GM21576 (cell line): ENCODE measurements around the gene SLC39A8.
"Not testable (repeated sequence)": the region's sequence is repeated elsewhere in the genome, so short reads cannot be mapped to it uniquely, and the experiment has no call there.

Experiments used
- ATAC-seq: cut with Tn5 transposase; IDR thresholded peaks from one replicate; pipeline ENCODE4 v1.9.1; 2021; ENCODE audit warnings: mild to moderate bottlenecking, moderate library complexity; ENCODE audit not compliant: unreplicated experiment

Gene SLC39A8

GRCh38 chr4:102243296-102243695, 102.0 kb downstream of the SLC39A8 start:
- not testable (repeated sequence) for ATAC-seq

- no peak for ATAC-seq
Measured at GRCh38 chr4:102234243-102234838, 110.9 kb downstream of the SLC39A8 start.

DNA sequence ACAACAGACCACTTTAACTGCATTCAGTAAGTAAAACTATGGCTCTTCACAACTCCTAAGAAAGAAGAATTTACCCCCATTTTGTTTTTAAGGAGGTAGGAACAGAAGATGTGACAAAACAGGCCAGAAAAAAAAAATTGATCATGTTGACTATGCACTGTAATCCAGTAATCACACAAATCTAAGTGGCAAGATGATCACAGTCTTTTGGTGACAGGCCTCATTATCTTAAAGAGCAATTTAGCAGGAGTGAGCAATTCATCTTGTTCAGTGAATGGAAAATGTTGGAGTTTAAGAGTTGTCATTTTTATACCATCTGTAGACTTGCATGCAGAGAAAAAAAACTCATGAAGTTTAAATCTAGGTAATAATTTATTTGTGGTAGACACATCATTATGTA, 115.1 kb downstream of the SLC39A8 start:
- ATAC-seq: no peak

DNA sequence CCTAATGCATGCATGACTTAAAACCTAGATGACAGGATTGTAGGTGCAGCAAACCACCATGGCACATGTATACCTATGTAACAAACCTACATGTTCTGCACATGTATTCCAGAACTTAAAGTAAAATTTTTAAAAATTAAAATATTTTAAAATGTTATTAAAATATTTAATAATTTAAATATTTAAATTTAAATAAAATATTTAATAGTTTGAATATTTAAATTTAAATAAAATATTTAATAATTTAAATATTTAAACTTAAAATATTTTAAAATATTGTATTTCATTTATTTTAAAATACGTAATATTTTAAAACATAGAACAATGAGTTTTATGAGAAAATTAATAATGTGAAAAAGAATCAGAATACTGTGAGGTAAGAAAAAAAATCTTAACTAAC, 117.9 kb downstream of the SLC39A8 start:
- ATAC-seq: no peak

DNA sequence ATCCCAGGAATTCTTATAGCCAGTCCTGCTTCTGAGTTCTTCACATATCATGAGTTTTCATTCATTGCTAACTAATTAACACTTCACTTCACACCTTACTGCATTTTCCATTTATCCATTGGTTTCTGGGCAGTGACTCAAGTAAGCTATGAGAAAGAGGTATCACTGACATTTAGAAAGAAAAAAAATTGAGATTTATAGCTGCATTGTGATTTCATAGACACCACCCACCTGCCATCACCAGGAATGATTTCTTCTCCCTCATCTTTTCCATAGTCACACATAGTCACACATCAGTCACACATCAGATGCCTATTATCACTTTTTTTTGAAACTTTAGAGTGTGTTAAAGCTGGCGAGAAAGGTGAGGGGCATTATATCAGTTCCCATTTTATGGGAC, 121.8 kb downstream of the SLC39A8 start:
- ATAC-seq: no peak

DNA sequence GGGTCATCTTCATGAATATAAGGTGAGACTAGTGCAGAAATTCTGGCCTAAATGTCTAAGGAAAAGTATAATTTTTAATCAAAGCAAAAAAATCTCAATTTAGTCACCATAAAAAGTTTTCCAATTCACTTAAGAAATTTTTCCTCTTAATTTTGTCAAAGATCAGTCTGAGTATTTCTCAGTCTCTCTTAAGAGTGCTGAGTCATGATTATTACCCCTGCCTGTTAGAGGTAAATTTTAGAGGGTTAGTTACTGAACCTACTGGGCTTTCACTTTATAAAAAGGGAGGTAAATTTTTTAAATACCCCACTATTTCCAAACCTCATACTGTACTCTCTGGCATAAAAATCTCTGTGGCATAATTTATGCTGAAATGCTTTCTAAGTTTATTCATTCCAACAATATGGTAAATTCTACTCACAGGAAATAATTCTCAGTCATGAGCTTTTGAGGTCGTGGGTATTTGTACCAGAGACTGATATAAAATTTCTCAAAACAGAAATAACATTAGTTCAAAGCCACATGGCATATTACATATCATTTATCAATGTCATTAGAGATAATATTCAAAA, 122.4 kb downstream of the SLC39A8 start:
- no peak for ATAC-seq

GRCh38 chr4:102219129-102219528, 126.2 kb downstream of the SLC39A8 start:
- no peak for ATAC-seq

DNA sequence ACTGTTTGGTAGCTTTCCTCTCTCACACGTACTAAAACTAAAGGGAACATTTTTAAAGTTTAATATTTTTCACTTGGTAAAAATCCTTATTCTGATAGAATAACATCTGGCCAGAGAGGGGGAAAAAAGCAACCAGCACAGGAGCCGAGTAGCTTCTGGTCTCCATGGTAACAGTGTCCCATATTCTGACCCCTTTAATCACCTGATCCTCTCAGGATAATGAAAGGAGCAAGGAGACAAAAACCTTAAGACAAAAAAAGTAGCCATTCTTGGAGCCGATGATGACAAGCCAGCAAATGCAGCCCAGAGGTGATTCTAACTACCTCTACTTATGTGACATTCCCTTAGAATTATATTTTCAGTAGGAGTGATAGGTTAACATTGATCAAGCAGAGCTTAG, 126.6 kb downstream of the SLC39A8 start:
- ATAC-seq: no peak

GRCh38 chr4:102217775-102218355, 127.4 kb downstream of the SLC39A8 start:
- no peak for ATAC-seq

DNA sequence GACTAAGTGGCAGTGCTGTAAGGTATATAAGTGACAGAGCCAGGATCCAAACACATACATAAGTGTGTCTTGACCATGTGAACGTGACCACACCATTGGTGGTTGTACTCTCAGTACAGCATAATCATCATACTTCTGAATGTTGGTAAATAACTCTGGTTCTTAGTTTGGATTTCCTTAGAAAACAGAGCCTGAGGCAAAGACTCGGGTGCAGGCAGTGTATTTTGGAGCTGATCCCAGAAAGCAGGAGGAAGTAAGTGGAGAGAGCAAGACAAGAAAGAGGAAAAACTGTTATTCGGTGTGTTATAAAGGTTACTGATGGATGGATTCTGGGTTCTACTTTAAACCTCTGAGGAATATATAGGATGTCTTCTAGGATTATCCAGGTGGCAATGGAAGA, 127.9 kb downstream of the SLC39A8 start:
- no peak for ATAC-seq

GRCh38 chr4:102216666-102217065, 128.6 kb downstream of the SLC39A8 start:
- no peak for ATAC-seq

GRCh38 chr4:102213031-102213430, 132.3 kb downstream of the SLC39A8 start:
- no peak for ATAC-seq
